T-helper 2 cell treated with Interferon-gamma antibody and Interleukin-4, amounts not matched to agents 5 μg/mL and 100 μg/mL, for 36 hours (primary cell): ENCODE measurements around the gene NCOA4.

Experiments used
- DNase-seq: peaks from one replicate; pipeline ENCODE4 v3.0.0; 2021; ENCODE audit warnings: low spot score
- H3K27ac Mint-ChIP-seq: one replicate; pipeline ENCODE4 v1.8.0; 2021; ENCODE audit warnings: mild to moderate bottlenecking, mixed read lengths
- H3K27me3 Mint-ChIP-seq: one replicate; pipeline ENCODE4 v1.8.0; 2021; ENCODE audit warnings: low read depth, mixed read lengths
- H3K36me3 Mint-ChIP-seq: one replicate; pipeline ENCODE4 v1.8.0; 2021; ENCODE audit warnings: low read depth, mixed read lengths
- H3K4me1 Mint-ChIP-seq: one replicate; pipeline ENCODE4 v1.8.0; 2021; ENCODE audit warnings: low read depth, mixed read lengths
- H3K4me3 Mint-ChIP-seq: one replicate; pipeline ENCODE4 v1.8.0; 2022; ENCODE audit warnings: mild to moderate bottlenecking, moderate library complexity, mixed read lengths
- H3K9me3 Mint-ChIP-seq: one replicate; pipeline ENCODE4 v1.8.0; 2021; ENCODE audit warnings: mixed read lengths

The NCOA4 gene

GRCh38 chr10:46040004-46040403 lies 9.6 kb upstream of the NCOA4 start:
- H3K36me3 Mint-ChIP-seq = no peaks in the 10 kb centered on the region
- no peaks in the 10 kb centered on the region for H3K4me1 Mint-ChIP-seq
- H3K27ac Mint-ChIP-seq = no peak overlapping the region
- H3K27me3 Mint-ChIP-seq = peaks cover 16% of the 10 kb centered on the region
- H3K4me3 Mint-ChIP-seq = no peak overlapping the region
- DNase-seq = no peak
- H3K9me3 Mint-ChIP-seq = no peaks in the 10 kb centered on the region

- peaks cover 2% of the 10 kb centered on the region for H3K4me1 Mint-ChIP-seq
- H3K4me3 Mint-ChIP-seq = no peak overlapping the region
- no peaks in the 10 kb centered on the region for H3K36me3 Mint-ChIP-seq
- DNase-seq = no peak
- H3K27ac Mint-ChIP-seq = no peak overlapping the region
- peaks cover 14% of the 10 kb centered on the region for H3K27me3 Mint-ChIP-seq
- no peaks in the 10 kb centered on the region for H3K9me3 Mint-ChIP-seq
These were observed 6.8 kb upstream of the NCOA4 start for GRCh38 chr10:46037107-46037825.

DNA sequence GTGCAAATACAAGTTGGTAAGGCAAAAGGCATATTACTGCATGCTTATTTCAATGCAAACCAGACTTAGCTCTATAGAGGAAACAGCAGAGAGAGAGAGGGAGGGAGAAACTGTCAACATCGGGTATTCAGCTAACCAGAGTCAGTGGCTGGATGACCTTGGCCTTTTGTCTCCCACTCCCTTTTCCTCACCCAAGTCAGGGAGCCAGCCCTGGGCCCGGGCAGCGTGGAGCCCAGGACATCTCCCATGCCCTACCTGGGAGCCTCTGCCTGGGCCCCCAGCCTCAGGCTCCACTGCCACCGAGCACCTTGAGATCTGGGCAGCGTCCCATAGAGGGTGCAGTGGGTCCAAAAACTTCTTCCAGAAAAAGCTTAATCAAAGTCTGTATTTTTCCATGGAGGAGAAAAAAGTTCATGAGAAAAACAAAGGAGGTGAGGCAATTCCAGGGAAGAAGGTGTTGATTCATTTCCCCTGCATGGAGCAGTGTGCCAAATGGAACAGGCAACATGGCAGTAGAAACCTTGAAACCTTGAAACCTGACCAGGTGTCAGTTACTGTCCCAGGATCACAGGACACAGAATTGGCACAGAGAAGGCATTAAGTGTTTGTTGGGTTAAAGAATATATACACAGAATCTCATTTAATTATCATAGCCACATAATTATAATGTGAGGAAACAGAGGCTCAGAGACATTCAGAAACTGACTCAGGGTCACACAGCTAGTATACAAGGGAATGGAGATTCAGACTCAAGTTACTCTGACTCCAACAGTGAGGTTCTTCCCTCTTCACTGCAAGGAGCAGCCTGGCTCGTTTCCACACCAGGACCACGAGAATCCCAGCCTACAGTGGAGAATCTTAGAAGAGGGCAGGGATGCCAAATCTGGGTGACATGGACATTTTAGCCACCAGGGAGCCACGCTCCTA lies 5.8 kb upstream of the NCOA4 start:
- Mint-ChIP-seq H3K27me3 (peaks cover 14% of the 10 kb centered on the region), H3K27ac (no peak overlapping the region), H3K4me3 (no peak overlapping the region), H3K4me1 (peaks cover 2% of the 10 kb centered on the region), H3K9me3 (no peaks in the 10 kb centered on the region), H3K36me3 (no peaks in the 10 kb centered on the region)
- no peak for DNase-seq

- Mint-ChIP-seq H3K9me3 (no peaks in the 10 kb centered on the region), H3K27me3 (peaks cover 7% of the 10 kb centered on the region), H3K36me3 (peaks cover 3% of the 10 kb centered on the region), H3K27ac (no peak overlapping the region), H3K4me1 (peaks cover 16% of the 10 kb centered on the region), H3K4me3 (no peak overlapping the region)
- DNase-seq = no peak
These were observed 3.2 kb upstream of the NCOA4 start for GRCh38 chr10:46033602-46034011.

- no peak for DNase-seq
- Mint-ChIP-seq H3K9me3 (no peaks in the 10 kb centered on the region), H3K27ac (no peak overlapping the region)
These were observed 1.5 kb upstream of the NCOA4 start for GRCh38 chr10:46031648-46032532.

DNA sequence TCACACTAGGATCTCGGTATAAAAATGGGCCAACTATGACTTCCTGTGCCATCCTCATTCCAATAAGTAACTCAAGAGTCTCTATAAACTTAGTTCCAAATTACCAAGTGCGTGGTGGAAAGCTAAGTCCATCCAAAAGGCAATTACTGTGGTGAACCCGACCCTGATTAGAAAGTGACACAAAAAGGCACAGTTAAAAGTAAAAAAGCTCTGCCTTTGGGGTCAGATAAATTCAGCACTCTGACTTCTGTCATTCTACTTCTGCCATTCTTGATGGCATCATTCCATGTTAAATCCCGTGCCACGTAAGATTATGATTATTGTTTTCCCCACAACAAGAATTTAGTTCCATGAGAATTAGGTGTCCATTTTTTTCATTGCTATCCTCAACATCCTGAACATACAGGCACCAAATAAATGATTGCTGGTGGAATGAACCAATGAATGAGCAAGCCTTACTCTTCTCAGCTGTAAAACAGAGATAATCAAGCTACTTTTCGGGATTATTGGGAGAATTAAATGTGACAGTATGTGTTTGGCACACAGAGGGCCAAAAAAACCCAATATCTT lies 877 bp downstream of the NCOA4 start:
- no peaks in the 10 kb centered on the region for H3K9me3 Mint-ChIP-seq
- peaks cover 38% of the 10 kb centered on the region for H3K4me1 Mint-ChIP-seq
- H3K36me3 Mint-ChIP-seq = peaks cover 15% of the 10 kb centered on the region
- H3K4me3 Mint-ChIP-seq = peak overlapping the region; percentile 99
- DNase-seq = no peak
- H3K27me3 Mint-ChIP-seq = no peaks in the 10 kb centered on the region
- peak overlapping the region; percentile 97 for H3K27ac Mint-ChIP-seq

More at GRCh38 chr10:46031648-46032532, 1.5 kb upstream of the NCOA4 start:
- Mint-ChIP-seq H3K4me1 (peaks cover 29% of the 10 kb centered on the region), H3K4me3 (peak overlapping the region; percentile 12), H3K36me3 (peaks cover 11% of the 10 kb centered on the region), H3K27me3 (no peaks in the 10 kb centered on the region)

- H3K27ac Mint-ChIP-seq = peak overlapping the region; percentile 97
- peak; percentile 25 for DNase-seq
- H3K36me3 Mint-ChIP-seq = peaks cover 15% of the 10 kb centered on the region
- peak overlapping the region; percentile 99 for H3K4me3 Mint-ChIP-seq
- H3K4me1 Mint-ChIP-seq = peaks cover 44% of the 10 kb centered on the region
- H3K9me3 Mint-ChIP-seq = no peaks in the 10 kb centered on the region
- no peaks in the 10 kb centered on the region for H3K27me3 Mint-ChIP-seq
These were observed 1.6 kb downstream of the NCOA4 start for GRCh38 chr10:46028584-46029460.

DNA sequence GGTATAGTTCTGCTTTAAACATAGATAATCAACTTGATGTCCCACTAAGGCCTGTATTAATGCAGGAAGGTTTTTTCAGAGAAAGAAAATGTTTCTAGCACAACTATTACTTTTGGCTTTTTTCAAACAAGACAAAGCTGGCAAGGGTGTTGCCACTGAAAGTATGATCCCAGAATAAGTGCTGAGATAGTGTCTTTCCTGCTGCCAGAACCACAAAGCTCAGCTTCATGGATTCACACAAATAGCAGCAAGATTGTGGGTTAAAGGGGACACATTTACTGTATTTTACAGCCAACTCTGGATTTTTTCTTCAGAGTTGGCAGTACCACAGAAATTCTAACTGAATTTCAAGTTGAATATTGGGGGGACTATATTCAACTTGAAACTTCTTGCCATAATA lies 4.3 kb downstream of the NCOA4 start:
- Mint-ChIP-seq H3K27ac (no peak overlapping the region), H3K4me3 (no peak overlapping the region)

DNA sequence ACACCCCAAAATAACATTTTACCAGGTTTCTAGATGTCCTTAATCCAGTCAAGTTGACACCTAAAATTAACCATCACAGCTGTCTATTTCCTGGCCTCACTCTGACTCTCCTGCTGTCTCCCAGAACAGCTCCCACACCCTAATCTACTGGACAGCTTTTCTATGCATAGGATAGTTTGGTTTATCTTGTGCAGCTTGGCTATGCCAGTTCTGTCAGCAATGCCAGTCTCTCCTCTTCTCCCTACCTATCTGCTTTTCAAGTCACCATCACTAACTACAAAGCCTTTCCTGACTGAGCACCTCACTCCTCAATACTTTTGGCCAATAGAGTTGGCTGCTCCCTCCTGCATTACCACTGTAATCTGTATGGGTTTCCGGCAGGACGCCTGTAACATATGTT lies 5.0 kb downstream of the NCOA4 start:
- DNase-seq = no peak
- H3K27me3 Mint-ChIP-seq = no peaks in the 10 kb centered on the region
- H3K36me3 Mint-ChIP-seq = peaks cover 19% of the 10 kb centered on the region
- H3K4me3 Mint-ChIP-seq = no peak overlapping the region
- H3K9me3 Mint-ChIP-seq = no peaks in the 10 kb centered on the region
- H3K27ac Mint-ChIP-seq = no peak overlapping the region
- H3K4me1 Mint-ChIP-seq = peaks cover 55% of the 10 kb centered on the region

More for the DNA sequence above, 4.3 kb downstream of the NCOA4 start:
- Mint-ChIP-seq H3K9me3 (no peaks in the 10 kb centered on the region), H3K27me3 (no peaks in the 10 kb centered on the region), H3K36me3 (peaks cover 21% of the 10 kb centered on the region), H3K4me1 (peaks cover 55% of the 10 kb centered on the region)
- no peak for DNase-seq

DNA sequence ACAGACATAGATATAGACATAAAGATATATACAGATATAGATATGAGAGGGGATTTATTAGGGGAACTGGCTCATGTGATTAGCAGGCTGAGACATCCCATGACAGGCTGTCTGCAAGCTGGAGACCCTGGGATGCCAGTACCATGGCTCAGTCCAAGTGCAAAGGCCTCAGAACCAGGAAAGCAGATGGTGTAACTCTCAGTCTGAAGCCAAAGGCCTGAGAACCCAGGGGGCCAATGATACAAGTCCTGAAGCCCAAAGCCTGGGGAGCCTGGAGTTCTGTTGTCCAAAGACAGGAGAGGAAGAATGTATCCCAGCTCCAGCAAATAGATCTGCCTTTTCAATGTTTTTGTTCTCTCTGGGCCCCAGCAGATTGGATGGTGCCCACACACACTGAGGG lies 5.5 kb downstream of the NCOA4 start:
- peaks cover 59% of the 10 kb centered on the region for H3K4me1 Mint-ChIP-seq
- H3K9me3 Mint-ChIP-seq = no peaks in the 10 kb centered on the region
- no peaks in the 10 kb centered on the region for H3K27me3 Mint-ChIP-seq
- no peak overlapping the region for H3K27ac Mint-ChIP-seq
- no peak for DNase-seq
- peaks cover 19% of the 10 kb centered on the region for H3K36me3 Mint-ChIP-seq
- H3K4me3 Mint-ChIP-seq = no peak overlapping the region

- no peaks in the 10 kb centered on the region for H3K9me3 Mint-ChIP-seq
- peak; percentile 90 for DNase-seq
- peak overlapping the region; percentile 80 for H3K4me3 Mint-ChIP-seq
- peaks cover 58% of the 10 kb centered on the region for H3K4me1 Mint-ChIP-seq
- peak overlapping the region; percentile 80 for H3K27ac Mint-ChIP-seq
- H3K36me3 Mint-ChIP-seq = peaks cover 17% of the 10 kb centered on the region
- H3K27me3 Mint-ChIP-seq = no peaks in the 10 kb centered on the region
These were observed 7.3 kb downstream of the NCOA4 start for GRCh38 chr10:46022978-46023702.

DNA sequence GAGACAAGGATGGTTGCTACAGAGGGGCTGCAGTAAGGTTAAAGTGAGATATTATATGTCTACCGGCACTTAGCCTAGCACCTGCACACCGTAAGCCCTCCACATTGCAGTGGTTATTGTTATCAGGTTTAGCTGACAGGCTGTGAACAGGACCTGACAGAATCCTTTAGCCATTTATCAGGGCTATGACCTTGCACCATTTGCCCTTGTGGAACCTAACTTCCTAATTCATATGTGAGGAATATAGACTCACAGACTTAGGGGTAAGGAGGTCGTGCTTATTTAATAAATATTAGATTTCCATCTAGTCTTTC lies 10.1 kb downstream of the NCOA4 start:
- Mint-ChIP-seq H3K27ac (no peak overlapping the region), H3K36me3 (peaks cover 21% of the 10 kb centered on the region), H3K9me3 (no peaks in the 10 kb centered on the region), H3K4me1 (peaks cover 49% of the 10 kb centered on the region), H3K4me3 (no peak overlapping the region), H3K27me3 (no peaks in the 10 kb centered on the region)
- no peak for DNase-seq
